HCT116 (cell line): ENCODE data around the gene DRAXIN. TPM values are rescaled to one million over a fixed set of nuclear protein-coding genes. Genes with fewer than 3 reads are reported as not detected.
A peak's percentile ranks its signal among the peaks of the same experiment; 100 is the strongest.

Experiments
- ATAC-seq: fragments of 200-7000 bp; cut with Tn5 transposase; 2 replicates; pipeline ENCODE4 v1.9.1; 2020; ENCODE audit warnings: mild to moderate bottlenecking, moderate library complexity
- BruUV-seq: library from RNA; stranded (reverse); fragments of 400-500 nt; replicated peaks from 2 replicates; lab custom pipeline; 2021; lab: Mats Ljungman, UMichigan
- CTCF ChIA-PET: fragments of 300-600 bp; sonication (Branson Sonifier 250); formaldehyde crosslinking; loops from one replicate; lab custom pipeline; 2021; ENCODE audit warnings: antibody characterized with exemption; lab: Charles Lee
- POLR2A ChIA-PET: fragments of 300-600, 350-600 bp; sonication (Branson Sonifier 250); formaldehyde crosslinking; loops from one replicate; lab custom pipeline; 2021; ENCODE audit warnings: antibody characterized with exemption; lab: Charles Lee
- RAD21 ChIA-PET, 2 experiments: fragments of 300-600 bp; sonication (Branson Sonifier 250); formaldehyde crosslinking; loops; one replicate each; lab custom pipeline; 2023; ENCODE audit warnings: low total read pairs in 2 of 2; ENCODE audit not compliant: uncharacterized antibody in 2 of 2, unreplicated experiment in 2 of 2, low non-redundant PET in 1 of 2; lab: Charles Lee
- DNase-seq: peaks from one replicate; pipeline ENCODE4 v3.0.0-alpha.2; 2010; ENCODE audit warnings: low read depth, low spot score
- H2AFZ ChIP-seq: fragments of 200-600 bp; shearing (Covaris generic), sonication (generic); 2 replicates; pipeline ENCODE4 v1.6.1; 2017; ENCODE audit warnings: low read depth, mixed run types, mixed read lengths, antibody characterized with exemption, low read length; ENCODE audit not compliant: poor library complexity, severe bottlenecking
- H3K27ac ChIP-seq: 2 replicates; pipeline ENCODE4 v1.5.1; 2012; ENCODE audit warnings: low read depth, low read length
- H3K27me3 ChIP-seq: fragments of 200-600 bp; sonication (generic); 2 replicates; pipeline ENCODE4 v1.6.1; 2016; ENCODE audit warnings: mixed run types, low read length, mixed read lengths; ENCODE audit not compliant: insufficient read depth
- H3K36me3 ChIP-seq, 2 experiments: fragments of 200-500 bp in 1 of 2; fragments of 200-600 bp in 1 of 2; sonication (Bioruptor generic) in 1 of 2; sonication (generic) in 1 of 2; 2 replicates each; pipeline versions ENCODE4 v1.5.1 to v1.6.1; 2014 to 2016; ENCODE audit warnings: low read length in 2 of 2, inconsistent platforms in 1 of 2, mixed read lengths in 1 of 2, mixed run types in 1 of 2; ENCODE audit not compliant: insufficient read depth in 2 of 2, control insufficient read depth in 1 of 2
- H3K4me1 ChIP-seq, 2 experiments: fragments of 200-600 bp in 1 of 2; sonication (generic) in 1 of 2; 2 replicates each; pipeline versions ENCODE4 v1.5.1 to v1.6.1; 2012 to 2017; ENCODE audit warnings: low read length in 2 of 2, inconsistent platforms in 1 of 2, mild to moderate bottlenecking in 1 of 2, mixed read lengths in 1 of 2, mixed run types in 1 of 2, moderate library complexity in 1 of 2; ENCODE audit not compliant: insufficient read depth in 2 of 2, control insufficient read depth in 1 of 2
- H3K4me2 ChIP-seq: fragments of 200-600 bp; sonication (generic); 2 replicates; pipeline ENCODE4 v1.6.1; 2017; ENCODE audit warnings: mixed run types, low read length, mixed read lengths
- H3K4me3 ChIP-seq, 2 experiments: fragments of 200-600 bp in 1 of 2; sonication (generic) in 1 of 2; replicated peaks in 1 of 2; 2 replicates each; pipeline ENCODE4 v1.5.1; 2011 to 2016; ENCODE audit warnings: low read length in 2 of 2, control low read depth in 1 of 2, low read depth in 1 of 2, mild to moderate bottlenecking in 1 of 2, mixed read lengths in 1 of 2, mixed run types in 1 of 2
- H3K79me2 ChIP-seq: fragments of 200-600 bp; sonication (generic); 2 replicates; pipeline ENCODE4 v1.6.1; 2017; ENCODE audit warnings: mild to moderate bottlenecking, mixed run types, low read length, moderate library complexity, mixed read lengths; ENCODE audit not compliant: insufficient read depth
- H3K9ac ChIP-seq: fragments of 200-600 bp; sonication (generic); 2 replicates; pipeline ENCODE4 v1.6.1; 2016; ENCODE audit warnings: low read length, mixed read lengths
- H3K9me2 ChIP-seq: fragments of 200-600 bp; sonication (generic), shearing (Covaris generic); 2 replicates; pipeline ENCODE4 v1.6.1; 2017; ENCODE audit warnings: mixed run types, mild to moderate bottlenecking, moderate library complexity; ENCODE audit not compliant: insufficient read depth
- H3K9me3 ChIP-seq, 2 experiments: fragments of 200-500 bp in 1 of 2; fragments of 200-600 bp in 1 of 2; sonication (Bioruptor generic) in 1 of 2; sonication (generic) in 1 of 2; 2 replicates each; pipeline ENCODE4 v1.6.1; 2014 to 2017; ENCODE audit warnings: low read length in 2 of 2, mixed read lengths in 2 of 2, inconsistent platforms in 1 of 2, low read depth in 1 of 2, mild to moderate bottlenecking in 1 of 2, mixed run types in 1 of 2, moderate library complexity in 1 of 2; ENCODE audit not compliant: control insufficient read depth in 1 of 2, insufficient read depth in 1 of 2
- H4K20me1 ChIP-seq: fragments of 200-600 bp; sonication (generic), shearing (Covaris generic); 2 replicates; pipeline ENCODE4 v1.6.1; 2017; ENCODE audit warnings: mixed run types, mild to moderate bottlenecking, moderate library complexity; ENCODE audit not compliant: insufficient read depth
- CEBPB ChIP-seq: IDR thresholded peaks from 2 replicates; pipeline ENCODE4 v1.6.1; 2012; ENCODE audit warnings: low read depth
- EGR1 ChIP-seq: IDR thresholded peaks from 2 replicates; pipeline ENCODE4 v1.6.1; 2012; ENCODE audit warnings: low read depth
- ELF1 ChIP-seq: IDR thresholded peaks from 2 replicates; pipeline ENCODE4 v1.6.1; 2012; ENCODE audit warnings: low read depth, borderline replicate concordance
- FOSL1 ChIP-seq: IDR thresholded peaks from 2 replicates; pipeline ENCODE4 v1.6.1; 2012; ENCODE audit warnings: low read depth
- JUND ChIP-seq: IDR thresholded peaks from 2 replicates; pipeline ENCODE4 v1.6.1; 2012
- POLR2A ChIP-seq: IDR thresholded peaks from 2 replicates; pipeline ENCODE4 v1.7.0; 2011; ENCODE audit warnings: borderline replicate concordance; ENCODE audit not compliant: insufficient read depth, insufficient read length; ENCODE audit errors: extremely low read depth
- POLR2AphosphoS5 ChIP-seq: IDR thresholded peaks from 2 replicates; pipeline ENCODE4 v1.6.1; 2011; ENCODE audit warnings: mild to moderate bottlenecking, low read depth, low read length, moderate library complexity
- RAD21 ChIP-seq: IDR thresholded peaks from 2 replicates; pipeline ENCODE4 v1.6.1; 2012; ENCODE audit warnings: low read depth, mild to moderate bottlenecking
- SIN3A ChIP-seq: IDR thresholded peaks from 2 replicates; pipeline ENCODE4 v1.6.1; 2012; ENCODE audit warnings: low read depth
- SP1 ChIP-seq: IDR thresholded peaks from 2 replicates; pipeline ENCODE4 v1.6.1; 2012; ENCODE audit warnings: low read depth
- SRF ChIP-seq: IDR thresholded peaks from 2 replicates; pipeline ENCODE4 v1.6.1; 2012; ENCODE audit warnings: low read depth
- TCF7L2 ChIP-seq: IDR thresholded peaks from 2 replicates; pipeline ENCODE4 v1.7.0; 2011; ENCODE audit warnings: borderline replicate concordance, inconsistent platforms; ENCODE audit not compliant: insufficient read depth, insufficient read length; ENCODE audit errors: extremely low read depth
- YY1 ChIP-seq: IDR thresholded peaks from 2 replicates; pipeline ENCODE4 v1.6.1; 2011; ENCODE audit warnings: low read length, low read depth, moderate library complexity, mild to moderate bottlenecking; ENCODE audit not compliant: insufficient replicate concordance; ENCODE audit errors: extremely low read depth
- ZFX ChIP-seq: fragments of 450-650 bp; IDR thresholded peaks from 2 replicates; pipeline ENCODE4 v1.6.1; 2017
- ZNF274 ChIP-seq: fragments of 200-500 bp; sonication (Bioruptor generic); IDR thresholded peaks from 2 replicates; pipeline ENCODE4 v1.6.1; 2014; ENCODE audit warnings: mild to moderate bottlenecking, low read depth, low read length, inconsistent platforms
- intact Hi-C: fragments of 100-400 bp; cut with micrococcal nuclease; formaldehyde crosslinking; loops from 2 replicates; pipeline ENCODE4 v1.10.0; 2022
- total RNA-seq: library from RNA; stranded (reverse); gene quantifications from one replicate; pipeline ENCODE4 v1.2.1, GENCODE V29; 2021; ENCODE audit not compliant: unreplicated experiment
- TF ChIP-seq, protein P1 (sequence below): IDR thresholded peaks from 2 replicates; pipeline ENCODE4 v1.6.1; 2012
- TF ChIP-seq, protein P2 (sequence below): IDR thresholded peaks from 2 replicates; pipeline ENCODE4 v1.6.1; 2011; ENCODE audit warnings: mild to moderate bottlenecking, low read length, moderate library complexity; ENCODE audit not compliant: insufficient replicate concordance; ENCODE audit errors: extremely low read depth
- TF ChIP-seq, protein P3 (sequence below), 3 experiments: fragments of 200-600 bp in 1 of 3; sonication (generic) in 1 of 3; IDR thresholded peaks in 2 of 3; conservative IDR thresholded peaks in 1 of 3; 2 replicates each; pipeline ENCODE4 v1.5.1; 2012 to 2017; ENCODE audit warnings: low read depth in 2 of 3, low read length in 2 of 3, antibody characterized with exemption in 1 of 3, borderline replicate concordance in 1 of 3, control low read depth in 1 of 3, mild to moderate bottlenecking in 1 of 3, mixed read lengths in 1 of 3, mixed run types in 1 of 3, moderate library complexity in 1 of 3; ENCODE audit not compliant: insufficient read depth in 1 of 3
- TF ChIP-seq, protein P4 (sequence below): IDR thresholded peaks from 2 replicates; pipeline ENCODE4 v1.6.1; 2012; ENCODE audit warnings: low read depth
- TF ChIP-seq, protein P5 (sequence below): IDR thresholded peaks from 2 replicates; pipeline ENCODE4 v1.6.1; 2012

The DRAXIN gene
- total RNA-seq, 1 experiment from 2014 or later, result 0.47 TPM

DNA sequence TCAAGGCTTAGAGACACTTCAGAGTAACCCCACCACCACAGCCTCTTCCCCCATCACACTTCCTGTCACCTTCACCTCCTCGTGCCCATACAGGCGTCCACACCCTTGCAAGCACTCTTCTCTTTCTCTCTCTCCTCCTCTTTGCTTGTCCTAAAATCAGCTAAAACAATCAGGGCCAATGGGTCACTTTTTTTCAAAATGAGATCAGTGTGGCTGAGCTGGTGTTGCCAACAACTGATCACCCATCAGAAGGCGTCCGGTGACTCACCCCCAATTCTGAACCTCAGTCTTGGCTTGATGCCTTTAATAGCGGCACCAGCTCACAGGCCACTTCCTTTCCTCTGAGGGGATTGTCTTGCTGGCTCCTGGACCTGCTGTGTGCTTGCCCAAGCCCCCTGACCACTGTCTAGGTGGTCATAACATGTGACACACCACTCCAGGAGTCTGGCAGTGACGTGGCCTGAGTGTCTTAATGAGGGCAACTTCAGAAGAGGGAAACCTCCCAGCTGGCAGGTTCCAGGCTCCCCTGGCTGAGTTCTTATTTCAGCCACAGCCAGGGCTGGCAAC, 1.6 kb downstream of the DRAXIN start:
- no TSS peak for BruUV-seq
- ATAC-seq (peak; percentile 57), DNase-seq (peak; percentile 71)
- Histone ChIP-seq H3K27ac (no peak overlapping the region), H3K79me2 (no peaks in the 10 kb centered on the region), H3K27me3 (peaks cover 17% of the 10 kb centered on the region; the same call in 1 of the 2 replicates), H2AFZ (peak overlapping the region; percentile 82), H4K20me1 (no peaks in the 10 kb centered on the region), H3K9ac (no peak overlapping the region), H3K4me1 (peaks cover 33 to 47% of the 10 kb centered on the region in 2 experiments), H3K36me3 (no peaks in the 10 kb centered on the region), H3K9me3 (no peaks in the 10 kb centered on the region), H3K4me2 (peak overlapping the region; percentile 67), H3K4me3 (no peak overlapping the region), H3K9me2 (no peaks in the 10 kb centered on the region)
- ChIA-PET RAD21 (interaction anchor here in 1 of 2 experiments (1.0 to 1.2 kb wide), 2 partner anchors 16 to 18 kb away, joined by 3 to 4 read pairs; no protein-coding TSS in a partner anchor), CTCF (interaction anchor here (1.0 to 1.3 kb wide), 3 partner anchors 15 to 29 kb away, joined by 4 to 8 read pairs (median 4); partner anchors contain the start of gene FBXO6), POLR2A (interaction anchor here (0.8 kb wide), 1 partner anchor 12 kb away, joined by 3 read pairs; no protein-coding TSS in a partner anchor)
- intact Hi-C loops, result no loop called here
- TF ChIP-seq, protein P1, sequence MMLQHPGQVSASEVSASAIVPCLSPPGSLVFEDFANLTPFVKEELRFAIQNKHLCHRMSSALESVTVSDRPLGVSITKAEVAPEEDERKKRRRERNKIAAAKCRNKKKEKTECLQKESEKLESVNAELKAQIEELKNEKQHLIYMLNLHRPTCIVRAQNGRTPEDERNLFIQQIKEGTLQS, result no peak
- TF ChIP-seq, protein P2, sequence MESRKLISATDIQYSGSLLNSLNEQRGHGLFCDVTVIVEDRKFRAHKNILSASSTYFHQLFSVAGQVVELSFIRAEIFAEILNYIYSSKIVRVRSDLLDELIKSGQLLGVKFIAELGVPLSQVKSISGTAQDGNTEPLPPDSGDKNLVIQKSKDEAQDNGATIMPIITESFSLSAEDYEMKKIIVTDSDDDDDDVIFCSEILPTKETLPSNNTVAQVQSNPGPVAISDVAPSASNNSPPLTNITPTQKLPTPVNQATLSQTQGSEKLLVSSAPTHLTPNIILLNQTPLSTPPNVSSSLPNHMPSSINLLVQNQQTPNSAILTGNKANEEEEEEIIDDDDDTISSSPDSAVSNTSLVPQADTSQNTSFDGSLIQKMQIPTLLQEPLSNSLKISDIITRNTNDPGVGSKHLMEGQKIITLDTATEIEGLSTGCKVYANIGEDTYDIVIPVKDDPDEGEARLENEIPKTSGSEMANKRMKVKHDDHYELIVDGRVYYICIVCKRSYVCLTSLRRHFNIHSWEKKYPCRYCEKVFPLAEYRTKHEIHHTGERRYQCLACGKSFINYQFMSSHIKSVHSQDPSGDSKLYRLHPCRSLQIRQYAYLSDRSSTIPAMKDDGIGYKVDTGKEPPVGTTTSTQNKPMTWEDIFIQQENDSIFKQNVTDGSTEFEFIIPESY, result no peak
- TF ChIP-seq TCF7L2, result peak; percentile 47
- TF ChIP-seq ELF1, result no peak
- TF ChIP-seq, protein P3, sequence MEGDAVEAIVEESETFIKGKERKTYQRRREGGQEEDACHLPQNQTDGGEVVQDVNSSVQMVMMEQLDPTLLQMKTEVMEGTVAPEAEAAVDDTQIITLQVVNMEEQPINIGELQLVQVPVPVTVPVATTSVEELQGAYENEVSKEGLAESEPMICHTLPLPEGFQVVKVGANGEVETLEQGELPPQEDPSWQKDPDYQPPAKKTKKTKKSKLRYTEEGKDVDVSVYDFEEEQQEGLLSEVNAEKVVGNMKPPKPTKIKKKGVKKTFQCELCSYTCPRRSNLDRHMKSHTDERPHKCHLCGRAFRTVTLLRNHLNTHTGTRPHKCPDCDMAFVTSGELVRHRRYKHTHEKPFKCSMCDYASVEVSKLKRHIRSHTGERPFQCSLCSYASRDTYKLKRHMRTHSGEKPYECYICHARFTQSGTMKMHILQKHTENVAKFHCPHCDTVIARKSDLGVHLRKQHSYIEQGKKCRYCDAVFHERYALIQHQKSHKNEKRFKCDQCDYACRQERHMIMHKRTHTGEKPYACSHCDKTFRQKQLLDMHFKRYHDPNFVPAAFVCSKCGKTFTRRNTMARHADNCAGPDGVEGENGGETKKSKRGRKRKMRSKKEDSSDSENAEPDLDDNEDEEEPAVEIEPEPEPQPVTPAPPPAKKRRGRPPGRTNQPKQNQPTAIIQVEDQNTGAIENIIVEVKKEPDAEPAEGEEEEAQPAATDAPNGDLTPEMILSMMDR (IDR thresholded peaks at IDR 0.05 in 2 of 3, conservative IDR thresholded peaks at IDR 0.05 in 1 of 3; ENCODE audit: borderline replicate concordance in 1 of 3, insufficient read depth in 1 of 3, low read depth in 2 of 3, low read length in 2 of 3), result no peak
- peak; percentile 85 for TF ChIP-seq JUND
- no peak for TF ChIP-seq EGR1
- no peak for TF ChIP-seq SRF
- TF ChIP-seq POLR2A, result no peak
- peak; percentile 72 for TF ChIP-seq SP1
- TF ChIP-seq, protein P4, sequence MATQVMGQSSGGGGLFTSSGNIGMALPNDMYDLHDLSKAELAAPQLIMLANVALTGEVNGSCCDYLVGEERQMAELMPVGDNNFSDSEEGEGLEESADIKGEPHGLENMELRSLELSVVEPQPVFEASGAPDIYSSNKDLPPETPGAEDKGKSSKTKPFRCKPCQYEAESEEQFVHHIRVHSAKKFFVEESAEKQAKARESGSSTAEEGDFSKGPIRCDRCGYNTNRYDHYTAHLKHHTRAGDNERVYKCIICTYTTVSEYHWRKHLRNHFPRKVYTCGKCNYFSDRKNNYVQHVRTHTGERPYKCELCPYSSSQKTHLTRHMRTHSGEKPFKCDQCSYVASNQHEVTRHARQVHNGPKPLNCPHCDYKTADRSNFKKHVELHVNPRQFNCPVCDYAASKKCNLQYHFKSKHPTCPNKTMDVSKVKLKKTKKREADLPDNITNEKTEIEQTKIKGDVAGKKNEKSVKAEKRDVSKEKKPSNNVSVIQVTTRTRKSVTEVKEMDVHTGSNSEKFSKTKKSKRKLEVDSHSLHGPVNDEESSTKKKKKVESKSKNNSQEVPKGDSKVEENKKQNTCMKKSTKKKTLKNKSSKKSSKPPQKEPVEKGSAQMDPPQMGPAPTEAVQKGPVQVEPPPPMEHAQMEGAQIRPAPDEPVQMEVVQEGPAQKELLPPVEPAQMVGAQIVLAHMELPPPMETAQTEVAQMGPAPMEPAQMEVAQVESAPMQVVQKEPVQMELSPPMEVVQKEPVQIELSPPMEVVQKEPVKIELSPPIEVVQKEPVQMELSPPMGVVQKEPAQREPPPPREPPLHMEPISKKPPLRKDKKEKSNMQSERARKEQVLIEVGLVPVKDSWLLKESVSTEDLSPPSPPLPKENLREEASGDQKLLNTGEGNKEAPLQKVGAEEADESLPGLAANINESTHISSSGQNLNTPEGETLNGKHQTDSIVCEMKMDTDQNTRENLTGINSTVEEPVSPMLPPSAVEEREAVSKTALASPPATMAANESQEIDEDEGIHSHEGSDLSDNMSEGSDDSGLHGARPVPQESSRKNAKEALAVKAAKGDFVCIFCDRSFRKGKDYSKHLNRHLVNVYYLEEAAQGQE, result no peak
- no peak for TF ChIP-seq ZFX
- TF ChIP-seq POLR2AphosphoS5, result peak; percentile 43; the same call in 1 of the 2 replicates
- no peak for TF ChIP-seq CEBPB
- TF ChIP-seq RAD21, result no peak
- peak; percentile 23 for TF ChIP-seq YY1
- TF ChIP-seq, protein P5, sequence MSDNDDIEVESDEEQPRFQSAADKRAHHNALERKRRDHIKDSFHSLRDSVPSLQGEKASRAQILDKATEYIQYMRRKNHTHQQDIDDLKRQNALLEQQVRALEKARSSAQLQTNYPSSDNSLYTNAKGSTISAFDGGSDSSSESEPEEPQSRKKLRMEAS, result no peak
- peak; percentile 83 for TF ChIP-seq FOSL1
- no peak for TF ChIP-seq ZNF274
- TF ChIP-seq SIN3A, result peak; percentile 80
